CD8-positive, alpha-beta memory T cell (primary cell): ENCODE measurements around the gene RBPJ. TPM values are rescaled to one million over a fixed set of nuclear protein-coding genes. Genes with fewer than 3 reads are reported as not detected.

Source experiments
- CTCF ChIA-PET: fragments of 350-600 bp; sonication (Branson Sonifier 250); formaldehyde crosslinking; loops from one replicate; lab custom pipeline; 2021; ENCODE audit warnings: antibody characterized with exemption; lab: Charles Lee
- POLR2A ChIA-PET: fragments of 350-600 bp; sonication (Branson Sonifier 250); formaldehyde crosslinking; loops from one replicate; lab custom pipeline; 2021; ENCODE audit warnings: antibody characterized with exemption; lab: Charles Lee
- DNase-seq, 5 donors: peaks; one replicate each; pipeline versions ENCODE4 v3.0.0 to v3.0.0-alpha.2; 2020 to 2022; ENCODE audit warnings: mixed read lengths in 1 of 5
- H3K27ac ChIP-seq: one replicate; pipeline ENCODE4 v1.7.0; 2013; ENCODE audit warnings: low read depth, mild to moderate bottlenecking, low read length, moderate library complexity
- H3K27me3 ChIP-seq: 2 replicates; pipeline ENCODE4 v1.7.0; 2013; ENCODE audit warnings: low read length, mild to moderate bottlenecking; ENCODE audit not compliant: insufficient read depth, poor library complexity, severe bottlenecking
- H3K36me3 ChIP-seq: 2 replicates; pipeline ENCODE4 v1.7.0; 2013; ENCODE audit warnings: mild to moderate bottlenecking, low read length, moderate library complexity; ENCODE audit not compliant: insufficient read depth
- H3K4me1 ChIP-seq: 2 replicates; pipeline ENCODE4 v1.7.0; 2013; ENCODE audit warnings: mild to moderate bottlenecking, low read length, moderate library complexity; ENCODE audit not compliant: insufficient read depth
- H3K4me3 ChIP-seq: 2 replicates; pipeline ENCODE4 v1.7.0; 2013; ENCODE audit warnings: mild to moderate bottlenecking, low read length
- H3K9me3 ChIP-seq: 2 replicates; pipeline ENCODE4 v1.7.0; 2013; ENCODE audit warnings: mild to moderate bottlenecking, low read length
- H3K27ac Mint-ChIP-seq, 8 donors: one replicate each; pipeline ENCODE4 v1.8.0; 2020 to 2021; ENCODE audit warnings: mixed read lengths in 8 of 8, mild to moderate bottlenecking in 6 of 8, inconsistent platforms in 3 of 8, moderate library complexity in 3 of 8
- H3K27me3 Mint-ChIP-seq, 2 donors: one replicate each; pipeline ENCODE4 v1.8.0; 2020 to 2021; ENCODE audit warnings: mixed read lengths in 2 of 2, mild to moderate bottlenecking in 1 of 2, moderate library complexity in 1 of 2
- H3K36me3 Mint-ChIP-seq, 3 donors: one replicate each; pipeline ENCODE4 v1.8.0; 2020 to 2021; ENCODE audit warnings: mixed read lengths in 3 of 3, inconsistent platforms in 1 of 3, mild to moderate bottlenecking in 1 of 3
- H3K4me1 Mint-ChIP-seq, 3 donors: one replicate each; pipeline ENCODE4 v1.8.0; 2020 to 2021; ENCODE audit warnings: mixed read lengths in 3 of 3, inconsistent platforms in 1 of 3, mild to moderate bottlenecking in 1 of 3
- H3K4me3 Mint-ChIP-seq, 7 donors: one replicate each; pipeline ENCODE4 v1.8.0; 2020 to 2021; ENCODE audit warnings: mixed read lengths in 7 of 7, mild to moderate bottlenecking in 6 of 7, moderate library complexity in 4 of 7, inconsistent platforms in 2 of 7
- H3K9me3 Mint-ChIP-seq, 5 donors: one replicate each; pipeline ENCODE4 v1.8.0; 2020 to 2022; ENCODE audit warnings: mixed read lengths in 5 of 5, mild to moderate bottlenecking in 3 of 5, moderate library complexity in 2 of 5, inconsistent platforms in 1 of 5
- polyA plus RNA-seq: library from polyadenylated mRNA; unstranded; fragments of 300-500 nt; fragmentation: Illumina TruSeq; gene quantifications from one replicate; pipeline ENCODE4 v1.2.3, GENCODE V29; 2021
- total RNA-seq, 2 experiments: library from RNA; stranded (reverse); gene quantifications; one replicate each; pipeline ENCODE4 v1.2.3, GENCODE V29; 2021

The RBPJ gene
- total and polyA plus RNA-seq, 3 experiments from 2014 or later: 94.0 to 201 (median 199) TPM

GRCh38 chr4:26369581-26369980 lies 48.8 kb downstream of the RBPJ start:
- POLR2A ChIA-PET: no interaction called here
- H3K4me3 Mint-ChIP-seq: no peak overlapping the region
- no peak overlapping the region for H3K27ac ChIP-seq
- peaks cover 0 to 17% (median 14%) of the 10 kb centered on the region in 3 donors for H3K36me3 Mint-ChIP-seq
- no peaks in the 10 kb centered on the region for H3K27me3 ChIP-seq
- no peaks in the 10 kb centered on the region for H3K9me3 ChIP-seq
- CTCF ChIA-PET: no interaction called here
- DNase-seq: no peak
- H3K36me3 ChIP-seq: no peaks in the 10 kb centered on the region
- H3K27me3 Mint-ChIP-seq: no peaks in the 10 kb centered on the region
- H3K9me3 Mint-ChIP-seq: no peaks in the 10 kb centered on the region
- H3K4me1 Mint-ChIP-seq: peaks cover 23 to 36% (median 29%) of the 10 kb centered on the region in 3 donors
- peaks cover 16% of the 10 kb centered on the region for H3K4me1 ChIP-seq
- H3K27ac Mint-ChIP-seq: no peak overlapping the region
- H3K4me3 ChIP-seq: no peak overlapping the region

- Histone ChIP-seq H3K9me3 (no peaks in the 10 kb centered on the region), H3K27me3 (no peaks in the 10 kb centered on the region), H3K36me3 (no peaks in the 10 kb centered on the region), H3K4me1 (peaks cover 16% of the 10 kb centered on the region), H3K27ac (no peak overlapping the region), H3K4me3 (no peak overlapping the region)
- Mint-ChIP-seq H3K9me3 (no peaks in the 10 kb centered on the region), H3K4me1 (peaks cover 23 to 40% (median 31%) of the 10 kb centered on the region in 3 donors), H3K27ac (peak overlapping the region in 1 of 8 donors; percentile 2), H3K27me3 (peaks cover 0 to 11% of the 10 kb centered on the region in 2 donors), H3K4me3 (no peak overlapping the region), H3K36me3 (peaks cover 11 to 15% (median 14%) of the 10 kb centered on the region in 3 donors)
- ChIA-PET CTCF (interaction anchor here (1.1 to 2.6 kb wide), 3 partner anchors 29 to 47 kb away, joined by 3 to 9 read pairs (median 4); no protein-coding TSS in a partner anchor), POLR2A (interaction anchor here (0.7 to 1.4 kb wide), 2 partner anchors 17 to 52 kb away, joined by 3 read pairs; no protein-coding TSS in a partner anchor)
- no peak for DNase-seq
These were observed 51.3 kb downstream of the RBPJ start for GRCh38 chr4:26372076-26372475.

- H3K27ac Mint-ChIP-seq: peak overlapping the region in 4 of 8 donors; percentile 1 to 46 (median 4)
- Histone ChIP-seq H3K4me1 (peaks cover 16% of the 10 kb centered on the region), H3K9me3 (no peaks in the 10 kb centered on the region), H3K27ac (no peak overlapping the region), H3K4me3 (no peak overlapping the region), H3K27me3 (no peaks in the 10 kb centered on the region), H3K36me3 (no peaks in the 10 kb centered on the region)
- peak overlapping the region in 3 of 7 donors; percentile 40 to 62 (median 42) for H3K4me3 Mint-ChIP-seq
- H3K27me3 Mint-ChIP-seq: peaks cover 0 to 14% of the 10 kb centered on the region in 2 donors
- H3K9me3 Mint-ChIP-seq: no peaks in the 10 kb centered on the region
- ChIA-PET CTCF (interaction anchor here (1.1 to 2.6 kb wide), 3 partner anchors 28 to 48 kb away, joined by 3 to 9 read pairs (median 4); no protein-coding TSS in a partner anchor), POLR2A (interaction anchor here (0.7 to 1.4 kb wide), 2 partner anchors 17 to 53 kb away, joined by 3 read pairs; no protein-coding TSS in a partner anchor)
- peak; percentile 7 to 70 (median 65) for DNase-seq
- H3K36me3 Mint-ChIP-seq: peaks cover 11 to 17% (median 16%) of the 10 kb centered on the region in 3 donors
- peaks cover 23 to 43% (median 34%) of the 10 kb centered on the region in 3 donors for H3K4me1 Mint-ChIP-seq
These were observed 51.8 kb downstream of the RBPJ start for GRCh38 chr4:26372525-26373172.

GRCh38 chr4:26375551-26375950 lies 54.7 kb downstream of the RBPJ start:
- H3K4me1 ChIP-seq: peaks cover 16% of the 10 kb centered on the region
- ChIA-PET CTCF (no interaction called here), POLR2A (no interaction called here)
- no peak overlapping the region for H3K27ac ChIP-seq
- no peaks in the 10 kb centered on the region for H3K36me3 ChIP-seq
- H3K27ac Mint-ChIP-seq: no peak overlapping the region
- H3K9me3 ChIP-seq: no peaks in the 10 kb centered on the region
- no peaks in the 10 kb centered on the region for H3K9me3 Mint-ChIP-seq
- peaks cover 34 to 58% (median 52%) of the 10 kb centered on the region in 3 donors for H3K4me1 Mint-ChIP-seq
- DNase-seq: no peak
- no peaks in the 10 kb centered on the region for H3K27me3 ChIP-seq
- H3K4me3 Mint-ChIP-seq: no peak overlapping the region
- no peak overlapping the region for H3K4me3 ChIP-seq
- H3K36me3 Mint-ChIP-seq: peaks cover 4 to 11% (median 8%) of the 10 kb centered on the region in 3 donors
- peaks cover 0 to 14% of the 10 kb centered on the region in 2 donors for H3K27me3 Mint-ChIP-seq

- DNase-seq: no peak
- ChIA-PET POLR2A (no interaction called here), CTCF (no interaction called here)
- peaks cover 4 to 11% (median 7%) of the 10 kb centered on the region in 3 donors for H3K36me3 Mint-ChIP-seq
- H3K27me3 Mint-ChIP-seq: peaks cover 0 to 14% of the 10 kb centered on the region in 2 donors
- Histone ChIP-seq H3K27ac (no peak overlapping the region), H3K4me3 (no peak overlapping the region), H3K4me1 (peaks cover 11% of the 10 kb centered on the region), H3K27me3 (no peaks in the 10 kb centered on the region), H3K9me3 (no peaks in the 10 kb centered on the region), H3K36me3 (no peaks in the 10 kb centered on the region)
- no peak overlapping the region for H3K4me3 Mint-ChIP-seq
- H3K4me1 Mint-ChIP-seq: peaks cover 34 to 61% (median 59%) of the 10 kb centered on the region in 3 donors
- H3K27ac Mint-ChIP-seq: no peak overlapping the region
- no peaks in the 10 kb centered on the region for H3K9me3 Mint-ChIP-seq
These were observed 56.8 kb downstream of the RBPJ start for GRCh38 chr4:26377328-26378311.

GRCh38 chr4:26379837-26380236 lies 59.0 kb downstream of the RBPJ start:
- H3K9me3 ChIP-seq: no peaks in the 10 kb centered on the region
- no peaks in the 10 kb centered on the region for H3K27me3 ChIP-seq
- peaks cover 33 to 66% (median 65%) of the 10 kb centered on the region in 3 donors for H3K4me1 Mint-ChIP-seq
- no peak for DNase-seq
- no peaks in the 10 kb centered on the region for H3K36me3 ChIP-seq
- no peaks in the 10 kb centered on the region for H3K9me3 Mint-ChIP-seq
- H3K4me1 ChIP-seq: no peaks in the 10 kb centered on the region
- CTCF ChIA-PET: no interaction called here
- no peak overlapping the region for H3K27ac ChIP-seq
- POLR2A ChIA-PET: no interaction called here
- no peak overlapping the region for H3K27ac Mint-ChIP-seq
- no peak overlapping the region for H3K4me3 Mint-ChIP-seq
- no peak overlapping the region for H3K4me3 ChIP-seq
- peaks cover 0 to 14% of the 10 kb centered on the region in 2 donors for H3K27me3 Mint-ChIP-seq
- H3K36me3 Mint-ChIP-seq: peaks cover 4 to 11% (median 7%) of the 10 kb centered on the region in 3 donors

- CTCF ChIA-PET: no interaction called here
- Histone ChIP-seq H3K9me3 (no peaks in the 10 kb centered on the region), H3K36me3 (no peaks in the 10 kb centered on the region), H3K27me3 (no peaks in the 10 kb centered on the region), H3K27ac (no peak overlapping the region), H3K4me3 (no peak overlapping the region), H3K4me1 (no peaks in the 10 kb centered on the region)
- POLR2A ChIA-PET: no interaction called here
- DNase-seq: no peak
- no peaks in the 10 kb centered on the region for H3K9me3 Mint-ChIP-seq
- peaks cover 39 to 66% (median 66%) of the 10 kb centered on the region in 3 donors for H3K4me1 Mint-ChIP-seq
- H3K27me3 Mint-ChIP-seq: peaks cover 0 to 9% of the 10 kb centered on the region in 2 donors
- H3K4me3 Mint-ChIP-seq: no peak overlapping the region
- H3K36me3 Mint-ChIP-seq: peaks cover 4 to 7% (median 5%) of the 10 kb centered on the region in 3 donors
- H3K27ac Mint-ChIP-seq: no peak overlapping the region
These were observed 59.9 kb downstream of the RBPJ start for GRCh38 chr4:26380740-26381139.
